Gastrocnemius medialis (tissue), 4 donors: ENCODE data around the gene RICTOR. TPM values are rescaled to one million over a fixed set of nuclear protein-coding genes. Genes with fewer than 3 reads are reported as not detected.
"Not testable (repeated sequence)": the region's sequence is repeated elsewhere in the genome, so short reads cannot be mapped to it uniquely, and the experiment has no call there.

ENCODE experiments used
- ATAC-seq, 2 donors: fragments of 150-250 bp; one replicate each; pipeline ENCODE4 v1.9.1; 2016
- DNase-seq, 2 donors: peaks; one replicate each; pipeline ENCODE4 v3.0.0-alpha.2; 2019
- H3K27ac ChIP-seq, 4 donors: fragments of 200-600 bp; sonication (generic); 1 replicate in 1 of 4; 2 replicates in 3 of 4; pipeline ENCODE4 v1.5.1; 2016 to 2018; ENCODE audit warnings: mild to moderate bottlenecking in 2 of 4, moderate library complexity in 1 of 4
- H3K27me3 ChIP-seq, 3 donors: fragments of 200-600 bp; sonication (generic) in 2 of 3; 1 replicate in 1 of 3; 2 replicates in 2 of 3; pipeline versions ENCODE4 v1.5.1 to v1.6.0; 2016 to 2019; ENCODE audit warnings: mild to moderate bottlenecking in 1 of 3, moderate library complexity in 1 of 3
- H3K36me3 ChIP-seq, 2 donors: fragments of 200-600 bp; sonication (generic) in 1 of 2; one replicate each; pipeline ENCODE4 v1.5.1; 2017 to 2018
- H3K4me1 ChIP-seq, 2 donors: fragments of 200-600 bp; sonication (generic) in 1 of 2; one replicate each; pipeline ENCODE4 v1.5.1; 2016 to 2017; ENCODE audit warnings: mild to moderate bottlenecking in 2 of 2
- H3K4me3 ChIP-seq, 4 donors: fragments of 200-600 bp; sonication (generic) in 3 of 4; 1 replicate in 1 of 4; 2 replicates in 3 of 4; pipeline ENCODE4 v1.5.1; 2016 to 2019; ENCODE audit warnings: mild to moderate bottlenecking in 2 of 4
- H3K9me3 ChIP-seq, 3 donors: fragments of 200-600 bp; sonication (generic) in 2 of 3; 1 replicate in 1 of 3; 2 replicates in 2 of 3; pipeline ENCODE4 v1.5.1; 2016 to 2019
- CTCF ChIP-seq, 5 experiments: fragments of 450-650 bp in 3 of 5; fragments of 200-600 bp in 2 of 5; sonication (generic) in 2 of 5; IDR thresholded peaks in 4 of 5; conservative IDR thresholded peaks in 1 of 5; 1 replicate in 4 of 5; 2 replicates in 1 of 5; pipeline ENCODE4 v1.5.1; 2016 to 2019; ENCODE audit warnings: antibody characterized with exemption in 5 of 5, mild to moderate bottlenecking in 3 of 5, moderate library complexity in 3 of 5
- POLR2A ChIP-seq, 2 donors: fragments of 450-650 bp; IDR thresholded peaks; one replicate each; pipeline ENCODE4 v1.6.1; 2017; ENCODE audit warnings: antibody characterized with exemption in 2 of 2, mild to moderate bottlenecking in 2 of 2, moderate library complexity in 2 of 2
- in situ Hi-C, 4 donors: fragments of 200-750 bp; cut with MboI; loops; one replicate each; pipeline versions ENCODE4 v1.15.0 to v1.8.0; 2017; ENCODE audit warnings: low sequenced_read_pairs in 4 of 4
- intact Hi-C: fragments of 100-400 bp; cut with DNase I; formaldehyde crosslinking; loops from one replicate; pipeline ENCODE4 v1.15.1; 2023; ENCODE audit warnings: low total_unique reads
- total RNA-seq, 4 donors: library from RNA; depleted of rRNA; stranded (reverse); fragments of >200 nt; gene quantifications; one replicate each; pipeline versions ENCODE4 v1.1.0 to v1.2.3, GENCODE V29; 2016

RICTOR gene
- total RNA-seq, 4 donors from 2014 or later, result 28.9 to 56.9 (median 37.0) TPM

GRCh38 chr5:39049315-39049714, 24.9 kb downstream of the RICTOR start:
- intact Hi-C loops, result no loop called here

GRCh38 chr5:39040875-39041274, 33.3 kb downstream of the RICTOR start:
- no peak overlapping the region for H3K27ac ChIP-seq
- no peak for TF ChIP-seq CTCF (IDR thresholded peaks at IDR 0.05 in 4 of 5, conservative IDR thresholded peaks at IDR 0.05 in 1 of 5)
- TF ChIP-seq POLR2A (IDR thresholded peaks at IDR 0.05), result no peak
- intact Hi-C loops, result no loop called here
- ATAC-seq, result no peak
- no peaks in the 10 kb centered on the region for H3K36me3 ChIP-seq
- H3K4me1 ChIP-seq, result peaks cover 20 to 33% of the 10 kb centered on the region in 2 donors
- in situ Hi-C loops, result no loop called here
- no peak overlapping the region for H3K4me3 ChIP-seq
- no peaks in the 10 kb centered on the region for H3K9me3 ChIP-seq
- H3K27me3 ChIP-seq, result no peaks in the 10 kb centered on the region
- no peak for DNase-seq

More at GRCh38 chr5:39049315-39049714, 24.9 kb downstream of the RICTOR start:
- no peak for TF ChIP-seq CTCF (IDR thresholded peaks at IDR 0.05 in 4 of 5, conservative IDR thresholded peaks at IDR 0.05 in 1 of 5)
- TF ChIP-seq POLR2A (IDR thresholded peaks at IDR 0.05), result no peak
- in situ Hi-C loops, result no loop called here
- DNase-seq (no peak), ATAC-seq (no peak)
- Histone ChIP-seq H3K9me3 (no peaks in the 10 kb centered on the region), H3K36me3 (no peaks in the 10 kb centered on the region), H3K27ac (peak overlapping the region in 1 of 4 donors; percentile 3), H3K27me3 (no peaks in the 10 kb centered on the region), H3K4me3 (no peak overlapping the region), H3K4me1 (peaks cover 35 to 41% of the 10 kb centered on the region in 2 donors)

GRCh38 chr5:39034493-39034892, 39.7 kb downstream of the RICTOR start:
- H3K27ac ChIP-seq, H3K9me3 ChIP-seq, H3K27me3 ChIP-seq, intact Hi-C loops, H3K4me3 ChIP-seq, H3K36me3 ChIP-seq, in situ Hi-C loops, ATAC-seq, DNase-seq: not testable (repeated sequence)
- peaks cover 6 to 27% of the 10 kb centered on the region in 2 donors for H3K4me1 ChIP-seq

- ATAC-seq (no peak), DNase-seq (no peak)
- peak overlapping the region in 1 of 4 donors; percentile 8 for H3K27ac ChIP-seq
- intact Hi-C loops, result no loop called here
- peaks cover 6 to 27% of the 10 kb centered on the region in 2 donors for H3K4me1 ChIP-seq
- H3K27me3 ChIP-seq, result no peaks in the 10 kb centered on the region
- no peak overlapping the region for H3K4me3 ChIP-seq
- TF ChIP-seq POLR2A (IDR thresholded peaks at IDR 0.05), result no peak
- TF ChIP-seq CTCF (IDR thresholded peaks at IDR 0.05 in 4 of 5, conservative IDR thresholded peaks at IDR 0.05 in 1 of 5), result no peak
- H3K36me3 ChIP-seq, result no peaks in the 10 kb centered on the region
- in situ Hi-C loops, result no loop called here
- H3K9me3 ChIP-seq, result no peaks in the 10 kb centered on the region
These were observed 43.2 kb downstream of the RICTOR start for GRCh38 chr5:39031041-39031440.

GRCh38 chr5:39025456-39025855, 48.7 kb downstream of the RICTOR start:
- ATAC-seq, result no peak
- Histone ChIP-seq H3K36me3 (peaks cover 0 to 2% of the 10 kb centered on the region in 2 donors), H3K4me3 (no peak overlapping the region), H3K4me1 (peaks cover 20 to 36% of the 10 kb centered on the region in 2 donors), H3K27ac (no peak overlapping the region), H3K9me3 (no peaks in the 10 kb centered on the region), H3K27me3 (no peaks in the 10 kb centered on the region)
- intact Hi-C loops (no loop called here), in situ Hi-C loops (no loop called here)
- no peak for DNase-seq
- TF ChIP-seq POLR2A (IDR thresholded peaks at IDR 0.05), result no peak
- no peak for TF ChIP-seq CTCF (IDR thresholded peaks at IDR 0.05 in 4 of 5, conservative IDR thresholded peaks at IDR 0.05 in 1 of 5)
